HG03139 (cell line): Measurements from ENCODE around the gene UBL4B.

Source experiments
- ATAC-seq: cut with Tn5 transposase; IDR thresholded peaks from one replicate; pipeline ENCODE4 v1.9.1; 2021; ENCODE audit not compliant: unreplicated experiment

UBL4B gene

GRCh38 chr1:110151175-110151669 lies 39.0 kb downstream of the UBL4B start:
- no peak for ATAC-seq

GRCh38 chr1:110152133-110152785 lies 40.0 kb downstream of the UBL4B start:
- ATAC-seq, result no peak

GRCh38 chr1:110153407-110153950 lies 41.2 kb downstream of the UBL4B start:
- ATAC-seq, result no peak

- no peak for ATAC-seq
Observed at GRCh38 chr1:110155878-110156522, 43.8 kb downstream of the UBL4B start.

GRCh38 chr1:110158261-110158660 lies 46.0 kb downstream of the UBL4B start:
- ATAC-seq, result no peak

DNA sequence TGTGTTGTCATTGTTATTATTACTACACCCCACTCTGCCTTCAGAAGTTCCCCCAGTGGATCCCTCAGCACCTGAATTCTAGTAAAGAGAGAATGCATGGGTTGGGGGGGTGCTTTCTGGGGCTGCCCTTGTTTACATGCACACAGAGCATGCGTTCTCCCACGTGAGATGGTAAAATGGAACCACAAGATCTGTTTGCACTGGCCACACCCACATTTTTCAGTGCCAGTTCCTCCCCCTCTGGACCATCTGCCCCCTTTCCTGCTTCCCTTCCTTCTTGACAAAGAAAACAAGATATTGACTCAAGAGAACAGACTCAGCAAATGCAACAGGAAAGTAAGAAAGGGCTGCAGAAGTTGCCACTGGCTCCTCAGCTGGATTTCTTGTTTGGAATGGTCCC lies 46.9 kb downstream of the UBL4B start:
- ATAC-seq, result no peak

GRCh38 chr1:110160538-110161100 lies 48.4 kb downstream of the UBL4B start:
- ATAC-seq, result no peak

DNA sequence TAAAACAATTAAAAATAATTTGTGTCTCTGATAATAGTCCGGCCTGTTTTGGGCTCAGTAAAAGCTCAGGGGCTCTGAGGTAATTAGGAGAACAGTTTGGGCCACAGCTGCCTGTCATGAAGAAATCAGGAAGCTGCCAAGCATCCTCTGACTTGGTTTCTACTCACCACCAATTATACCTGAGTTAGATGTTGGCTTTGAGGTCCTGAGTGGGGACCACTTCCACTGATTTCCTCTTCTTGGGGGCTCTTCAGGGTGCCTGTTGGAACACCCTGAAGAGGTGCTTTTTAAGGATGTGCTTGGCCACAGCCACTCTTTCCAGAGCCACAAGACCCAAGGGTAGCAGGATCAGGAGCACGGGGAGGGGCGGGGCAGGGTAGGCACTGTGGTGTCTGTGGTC lies 48.9 kb downstream of the UBL4B start:
- ATAC-seq, result no peak

DNA sequence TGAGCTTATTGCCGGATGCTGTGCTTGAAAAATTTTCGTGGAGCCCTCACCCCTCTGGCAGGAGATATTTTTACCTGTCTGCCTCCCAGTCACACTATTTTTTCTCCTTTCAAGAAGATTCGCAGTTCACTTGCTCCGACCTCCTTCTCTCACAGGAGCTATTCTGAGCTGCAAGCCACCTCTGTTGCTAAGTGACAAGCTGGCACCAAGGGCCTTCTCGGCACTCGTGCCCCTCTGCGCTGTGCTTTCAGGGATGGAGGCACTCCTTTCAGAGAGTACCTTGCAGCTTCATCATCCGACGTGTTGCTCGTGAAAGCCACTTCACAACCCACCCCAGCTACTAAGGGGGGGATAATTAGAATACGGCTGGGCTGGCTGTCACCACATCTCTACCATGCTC lies 49.6 kb downstream of the UBL4B start:
- ATAC-seq, result no peak
